Measurements from ENCODE around the gene MDFIC.
A peak's percentile ranks its signal among the peaks of the same experiment; 100 is the strongest.

The MDFIC gene

DNA sequence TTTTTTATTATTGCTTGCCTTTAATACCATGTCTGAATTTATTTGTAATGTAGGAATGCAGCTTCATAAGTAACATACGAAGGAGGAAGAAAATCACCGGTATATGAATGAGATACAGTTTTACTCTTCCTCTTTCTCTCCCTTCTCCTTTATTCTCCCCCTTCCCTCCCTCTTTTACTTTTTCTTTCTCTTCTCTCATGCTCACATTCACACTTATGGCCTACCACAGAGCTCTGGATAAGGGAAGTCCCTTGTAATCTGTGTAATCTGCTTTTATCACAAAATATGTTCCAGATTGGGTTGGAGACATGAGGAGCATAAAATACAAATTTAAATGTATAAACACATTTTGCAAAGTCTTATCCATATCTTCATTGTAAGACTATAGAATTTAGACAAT lies 59.4 kb downstream of the MDFIC start:
- ATAC-seq (no peak), DNase-seq (no peak)
- H3K27me3 Mint-ChIP-seq = no peaks in the 10 kb centered on the region
- H3K4me1 Mint-ChIP-seq = peaks cover 20% of the 10 kb centered on the region
- H3K9me3 Mint-ChIP-seq = no peaks in the 10 kb centered on the region
- H3K36me3 Mint-ChIP-seq (ENCODE audit: low read depth) = peaks cover 43% of the 10 kb centered on the region
- H3K27ac Mint-ChIP-seq = no peak overlapping the region
- H3K4me3 Mint-ChIP-seq = no peak overlapping the region

DNA sequence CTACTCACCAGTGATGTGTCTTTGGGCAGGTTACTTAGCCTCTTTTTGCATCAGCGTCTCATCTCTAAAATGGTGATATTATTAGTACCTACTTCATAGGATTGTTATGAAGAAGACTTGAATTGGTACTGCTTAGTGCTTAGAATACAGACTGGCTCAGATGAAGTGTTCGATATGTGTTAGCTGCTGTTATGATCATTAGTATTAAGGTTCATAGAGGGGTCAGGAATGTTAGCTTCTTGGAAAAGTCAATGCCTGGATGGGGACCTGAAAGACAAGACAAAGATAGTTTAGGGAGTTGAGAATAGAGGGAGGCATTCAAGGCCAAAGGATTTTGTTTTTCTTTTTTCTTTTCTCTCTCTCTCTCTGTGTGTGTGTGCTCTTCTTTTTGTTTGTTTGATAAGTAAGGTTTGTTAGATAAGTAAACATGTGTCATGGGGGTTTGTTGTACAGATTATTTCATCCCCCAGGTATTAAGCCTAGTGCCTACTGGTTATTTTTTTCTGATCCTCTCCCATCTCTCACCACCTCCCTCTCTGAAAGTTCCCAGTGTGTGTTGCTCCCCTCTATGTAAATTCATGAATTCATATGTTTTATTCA lies 63.3 kb downstream of the MDFIC start:
- H3K27ac Mint-ChIP-seq = no peak overlapping the region
- no peak overlapping the region for H3K4me3 Mint-ChIP-seq
- DNase-seq (no peak), ATAC-seq (no peak)
- no peaks in the 10 kb centered on the region for H3K27me3 Mint-ChIP-seq
- H3K4me1 Mint-ChIP-seq = peaks cover 16% of the 10 kb centered on the region
- H3K36me3 Mint-ChIP-seq (ENCODE audit: low read depth) = peaks cover 47% of the 10 kb centered on the region
- no peaks in the 10 kb centered on the region for H3K9me3 Mint-ChIP-seq

DNA sequence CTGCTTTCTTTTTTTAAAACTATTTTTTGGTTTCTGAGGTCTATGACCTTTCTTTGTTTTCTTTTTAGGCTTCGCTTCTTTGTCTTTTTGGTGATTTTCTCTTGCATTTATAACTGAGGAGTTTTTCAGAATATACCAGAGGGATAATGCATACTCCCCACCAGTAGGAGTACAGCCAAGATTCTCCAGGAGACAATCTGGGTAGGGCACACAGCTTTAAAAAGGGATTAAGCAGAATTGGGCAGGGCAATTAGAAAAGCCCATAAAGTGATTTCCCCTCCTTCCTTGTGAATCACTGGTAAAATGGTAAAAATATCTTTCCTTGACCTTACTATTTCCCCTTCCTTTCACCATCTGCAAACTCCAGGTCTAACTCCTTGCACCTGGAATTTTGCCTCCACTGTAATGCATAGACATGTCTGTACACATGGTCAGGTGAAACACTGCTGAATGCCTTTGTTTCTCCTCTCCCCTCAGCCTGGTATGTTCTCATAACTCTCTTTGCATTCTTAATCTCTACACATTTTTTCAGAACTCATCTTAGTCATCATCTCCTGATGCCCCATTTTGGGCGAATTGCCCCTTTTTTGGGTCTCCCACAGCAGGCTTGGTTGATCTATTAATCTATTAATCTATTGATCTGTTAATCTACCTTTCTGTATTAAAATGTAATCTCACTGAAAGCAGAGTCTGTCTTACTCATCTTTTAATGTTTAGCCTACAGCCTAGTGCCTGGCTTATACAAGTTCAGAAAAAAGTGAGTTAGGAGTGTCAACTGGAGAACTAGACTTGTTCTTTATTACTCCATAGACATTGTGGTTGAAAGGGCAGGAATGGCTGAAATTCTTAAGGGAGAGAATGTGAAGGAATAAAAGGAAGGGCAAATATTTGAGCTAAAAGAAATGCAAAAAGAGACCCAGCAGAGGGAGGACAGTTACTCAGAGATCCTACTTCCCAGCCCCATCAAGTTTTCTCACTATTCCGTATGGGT lies 64.6 kb downstream of the MDFIC start:
- DNase-seq (no peak), ATAC-seq (no peak)
- H3K27ac Mint-ChIP-seq = peak overlapping the region; percentile 29
- peaks cover 45% of the 10 kb centered on the region for H3K36me3 Mint-ChIP-seq (ENCODE audit: low read depth)
- H3K4me1 Mint-ChIP-seq = peaks cover 12% of the 10 kb centered on the region
- no peaks in the 10 kb centered on the region for H3K27me3 Mint-ChIP-seq
- H3K9me3 Mint-ChIP-seq = no peaks in the 10 kb centered on the region
- no peak overlapping the region for H3K4me3 Mint-ChIP-seq

DNA sequence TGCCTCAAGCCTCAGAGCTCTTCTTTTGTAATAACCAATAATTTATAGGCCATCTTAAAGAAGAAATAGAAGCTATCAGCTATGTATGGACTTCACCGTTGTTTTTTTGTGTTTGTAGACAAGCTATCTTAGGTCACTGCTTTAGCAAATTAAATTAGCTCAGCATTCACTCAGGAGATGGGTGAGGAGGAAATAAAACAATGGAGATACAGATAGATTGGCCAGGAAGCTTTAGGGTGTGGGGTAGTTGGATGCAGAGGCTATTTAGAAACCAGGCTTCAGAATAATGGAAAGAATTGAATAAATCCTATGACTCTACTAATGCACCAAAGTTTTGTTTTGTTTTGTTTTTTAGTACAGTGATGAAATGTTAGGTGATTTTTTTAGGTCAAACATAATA lies 66.1 kb downstream of the MDFIC start:
- Mint-ChIP-seq H3K27me3 (no peaks in the 10 kb centered on the region), H3K9me3 (no peaks in the 10 kb centered on the region), H3K36me3 (ENCODE audit: low read depth) (peaks cover 37% of the 10 kb centered on the region), H3K27ac (no peak overlapping the region), H3K4me3 (no peak overlapping the region), H3K4me1 (peaks cover 12% of the 10 kb centered on the region)
- ATAC-seq (no peak), DNase-seq (no peak)

DNA sequence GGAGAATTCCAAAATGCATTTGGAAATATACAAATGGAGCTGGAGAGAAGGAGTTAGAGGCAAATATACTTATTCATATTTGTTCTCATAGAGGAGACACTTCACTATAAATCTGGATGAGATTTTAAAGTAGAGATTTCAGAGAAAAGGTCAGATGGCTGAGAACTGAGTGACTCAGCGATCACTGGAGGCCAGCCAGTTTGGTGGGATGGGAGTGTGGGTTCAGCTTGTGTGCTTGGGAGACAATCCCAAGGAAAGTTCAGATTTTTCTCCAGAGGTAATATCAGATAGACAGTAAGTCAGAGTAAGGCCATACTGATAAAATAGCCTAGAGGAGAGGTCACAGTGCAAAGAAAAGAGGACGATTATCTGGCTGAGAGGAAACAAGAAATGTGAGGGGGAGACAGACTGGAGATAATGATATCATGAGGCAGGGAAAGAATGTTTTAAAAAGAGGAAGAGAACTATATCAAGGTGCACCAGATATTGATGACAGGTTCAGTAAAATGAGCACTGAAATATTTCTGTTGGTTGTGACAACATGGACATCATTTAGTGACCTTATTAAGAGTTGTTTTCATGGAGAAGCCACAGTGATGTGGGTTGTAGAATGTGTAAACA lies 67.0 kb downstream of the MDFIC start:
- DNase-seq = no peak
- H3K4me1 Mint-ChIP-seq = peaks cover 18% of the 10 kb centered on the region
- H3K27me3 Mint-ChIP-seq = no peaks in the 10 kb centered on the region
- no peak overlapping the region for H3K4me3 Mint-ChIP-seq
- ATAC-seq = no peak
- H3K36me3 Mint-ChIP-seq (ENCODE audit: low read depth) = peaks cover 41% of the 10 kb centered on the region
- no peak overlapping the region for H3K27ac Mint-ChIP-seq
- H3K9me3 Mint-ChIP-seq = no peaks in the 10 kb centered on the region

DNA sequence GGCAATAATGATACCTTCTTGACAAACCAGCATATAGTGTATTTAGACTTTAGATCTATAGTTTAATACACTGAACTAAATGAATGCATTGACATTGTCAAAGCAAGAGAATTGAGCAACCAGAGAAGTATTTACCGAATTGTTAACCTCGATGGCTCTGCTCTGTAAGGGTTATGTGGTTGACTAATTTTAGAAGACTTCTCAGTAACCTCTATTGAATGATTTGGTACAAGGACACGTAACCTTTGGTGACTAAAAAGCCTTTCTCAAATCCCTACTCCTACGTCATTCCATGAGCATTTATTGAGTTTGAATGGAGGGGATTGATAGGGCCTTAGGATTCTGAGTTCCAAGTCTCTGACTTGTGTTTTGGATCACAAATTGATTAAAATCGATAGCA lies 67.6 kb downstream of the MDFIC start:
- no peak for ATAC-seq
- H3K36me3 Mint-ChIP-seq (ENCODE audit: low read depth) = peaks cover 39% of the 10 kb centered on the region
- H3K4me3 Mint-ChIP-seq = no peak overlapping the region

DNA sequence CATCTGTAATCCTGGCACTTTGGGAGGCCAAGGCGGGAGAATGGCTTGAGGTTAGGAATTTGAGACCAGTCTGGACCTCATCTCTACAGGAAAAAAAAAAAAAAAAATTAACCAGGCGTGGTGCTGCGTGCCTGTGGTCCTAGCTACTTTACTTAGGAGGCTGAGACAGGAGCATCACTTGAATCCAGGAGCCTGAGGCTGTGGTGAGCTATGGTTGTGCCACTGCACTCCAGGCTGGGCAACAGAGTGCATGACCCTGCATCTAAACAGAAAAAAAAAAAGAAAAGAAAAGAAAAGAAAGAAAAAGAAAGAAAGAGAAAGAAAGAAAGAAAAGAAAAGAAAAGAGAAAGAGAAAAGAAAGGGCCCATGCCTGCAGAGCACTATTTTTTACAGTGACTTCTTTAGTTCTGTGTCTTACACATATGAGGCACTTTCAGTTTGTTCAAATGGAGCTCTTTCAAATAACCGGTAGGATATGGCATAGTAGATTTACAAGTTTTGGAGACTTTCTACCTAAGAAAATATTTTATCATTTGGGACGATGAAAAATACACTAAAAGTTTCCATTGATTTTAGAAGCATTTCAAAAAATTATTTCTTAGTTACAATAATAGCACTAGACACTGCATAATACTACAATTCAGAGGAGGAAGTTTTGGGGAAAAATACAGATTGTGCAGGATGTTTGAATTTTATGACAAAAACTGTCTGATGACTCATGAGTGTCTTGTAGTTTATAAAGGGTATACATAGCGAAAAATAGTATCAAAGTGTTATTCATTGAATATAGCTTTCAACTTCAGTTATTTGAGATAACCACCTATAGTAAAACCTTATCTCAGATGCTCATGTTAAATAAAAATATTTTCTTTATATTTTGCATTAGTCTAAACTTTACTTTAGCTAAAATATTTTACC lies 75.9 kb downstream of the MDFIC start:
- H3K27me3 Mint-ChIP-seq = no peaks in the 10 kb centered on the region
- ATAC-seq = no peak
- no peak overlapping the region for H3K4me3 Mint-ChIP-seq
- H3K27ac Mint-ChIP-seq = peak overlapping the region; percentile 32
- no peak for DNase-seq
- peaks cover 48% of the 10 kb centered on the region for H3K36me3 Mint-ChIP-seq (ENCODE audit: low read depth)
- H3K4me1 Mint-ChIP-seq = peaks cover 38% of the 10 kb centered on the region
- H3K9me3 Mint-ChIP-seq = no peaks in the 10 kb centered on the region

More for the DNA sequence above, 67.6 kb downstream of the MDFIC start:
- Mint-ChIP-seq H3K27ac (no peak overlapping the region), H3K9me3 (no peaks in the 10 kb centered on the region), H3K27me3 (no peaks in the 10 kb centered on the region), H3K4me1 (peaks cover 20% of the 10 kb centered on the region)
- no peak for DNase-seq

DNA sequence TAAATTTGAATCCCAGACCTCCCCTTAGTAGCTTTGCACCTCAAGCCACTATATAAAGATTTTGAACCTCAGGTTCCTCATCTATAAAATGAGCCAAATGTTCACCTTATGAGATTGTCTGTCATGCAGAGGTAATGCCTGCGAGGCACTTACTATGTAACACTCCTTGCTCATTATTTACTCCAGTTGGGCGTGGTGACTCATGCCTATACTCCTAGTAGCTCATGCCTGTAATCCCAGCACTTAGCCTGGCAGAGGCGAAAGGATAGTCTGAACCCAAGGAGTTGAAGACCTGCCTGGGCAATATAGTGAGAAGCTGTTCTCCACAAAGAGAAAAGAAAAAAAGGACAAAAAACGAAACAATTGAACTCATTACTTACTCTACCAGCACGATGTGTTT lies 82.2 kb downstream of the MDFIC start:
- peaks cover 18% of the 10 kb centered on the region for H3K36me3 Mint-ChIP-seq (ENCODE audit: low read depth)
- DNase-seq = no peak
- H3K4me1 Mint-ChIP-seq = peaks cover 40% of the 10 kb centered on the region
- H3K4me3 Mint-ChIP-seq = no peak overlapping the region
- no peak for ATAC-seq
- no peaks in the 10 kb centered on the region for H3K27me3 Mint-ChIP-seq
- no peaks in the 10 kb centered on the region for H3K9me3 Mint-ChIP-seq
- H3K27ac Mint-ChIP-seq = no peak overlapping the region

DNA sequence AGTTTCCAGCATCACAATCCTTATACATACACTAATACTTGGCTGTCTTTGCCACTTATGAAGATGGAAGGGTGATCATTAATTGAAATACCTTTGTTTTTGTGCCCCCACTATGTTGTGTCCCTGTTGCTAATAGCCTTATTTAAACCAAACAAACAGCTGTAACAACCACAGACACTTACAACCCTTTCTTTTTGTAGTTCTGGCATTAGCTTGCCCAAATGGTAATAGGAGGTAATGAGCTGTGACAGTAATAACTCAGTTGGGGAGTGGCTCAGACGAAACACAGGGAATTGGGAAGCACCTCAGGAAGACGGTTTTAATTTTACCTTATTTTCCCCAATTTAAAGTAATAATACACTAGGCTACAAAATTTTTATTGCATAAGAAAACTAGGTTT lies 83.4 kb downstream of the MDFIC start:
- Mint-ChIP-seq H3K4me3 (no peak overlapping the region), H3K36me3 (ENCODE audit: low read depth) (peaks cover 18% of the 10 kb centered on the region), H3K4me1 (peaks cover 49% of the 10 kb centered on the region)

DNA sequence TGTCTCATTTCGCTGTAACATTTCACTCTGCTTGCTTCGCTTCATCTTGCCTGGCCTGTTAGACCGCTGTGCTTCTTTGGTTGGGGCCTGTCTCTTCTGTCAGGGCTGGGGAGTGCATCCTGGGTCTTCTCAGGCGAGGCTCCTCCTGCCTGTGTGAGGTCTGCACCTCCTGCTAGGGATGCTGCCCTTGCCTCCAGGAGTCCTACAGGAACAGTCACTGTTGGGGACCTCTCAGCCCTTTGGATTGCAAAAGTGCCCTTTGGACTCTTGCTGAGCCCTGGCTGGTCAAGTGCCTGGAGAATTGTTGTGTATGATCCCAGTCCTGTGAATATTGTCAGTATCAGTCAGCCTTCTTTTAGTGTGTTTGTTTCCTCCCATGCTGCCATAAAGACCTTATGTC lies 84.1 kb downstream of the MDFIC start:
- H3K4me1 Mint-ChIP-seq = peaks cover 49% of the 10 kb centered on the region
- H3K27me3 Mint-ChIP-seq = no peaks in the 10 kb centered on the region
- no peak for DNase-seq
- ATAC-seq = peak; percentile 24
- no peaks in the 10 kb centered on the region for H3K9me3 Mint-ChIP-seq
- H3K27ac Mint-ChIP-seq = no peak overlapping the region
- no peak overlapping the region for H3K4me3 Mint-ChIP-seq
- H3K36me3 Mint-ChIP-seq (ENCODE audit: low read depth) = peaks cover 18% of the 10 kb centered on the region

More for the DNA sequence above, 83.4 kb downstream of the MDFIC start:
- no peaks in the 10 kb centered on the region for H3K9me3 Mint-ChIP-seq
- no peaks in the 10 kb centered on the region for H3K27me3 Mint-ChIP-seq
- DNase-seq (no peak), ATAC-seq (no peak)
- no peak overlapping the region for H3K27ac Mint-ChIP-seq

DNA sequence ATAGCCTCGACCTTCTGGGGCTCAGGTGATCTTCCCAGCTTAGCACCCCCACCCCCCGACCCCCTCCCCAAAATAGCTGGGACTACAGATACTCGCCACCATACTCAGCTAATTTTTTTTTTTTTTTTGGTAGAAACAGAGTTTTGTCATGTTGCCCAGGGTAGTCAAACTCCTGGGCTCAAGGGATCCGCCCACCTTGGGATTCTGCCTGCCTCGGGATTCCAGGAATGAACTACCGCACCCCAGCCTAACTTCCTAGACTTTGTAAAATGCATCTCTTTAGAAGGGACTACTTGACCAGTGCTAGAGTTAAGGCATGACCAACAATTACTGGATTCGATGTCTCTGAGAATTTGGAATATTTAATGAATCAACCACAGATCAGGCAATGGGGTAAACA lies 85.9 kb downstream of the MDFIC start:
- ATAC-seq (no peak), DNase-seq (no peak)
- Mint-ChIP-seq H3K4me1 (peaks cover 54% of the 10 kb centered on the region), H3K4me3 (no peak overlapping the region), H3K27ac (peak overlapping the region; percentile 57), H3K27me3 (no peaks in the 10 kb centered on the region), H3K36me3 (ENCODE audit: low read depth) (peaks cover 26% of the 10 kb centered on the region), H3K9me3 (peaks cover 6% of the 10 kb centered on the region)

DNA sequence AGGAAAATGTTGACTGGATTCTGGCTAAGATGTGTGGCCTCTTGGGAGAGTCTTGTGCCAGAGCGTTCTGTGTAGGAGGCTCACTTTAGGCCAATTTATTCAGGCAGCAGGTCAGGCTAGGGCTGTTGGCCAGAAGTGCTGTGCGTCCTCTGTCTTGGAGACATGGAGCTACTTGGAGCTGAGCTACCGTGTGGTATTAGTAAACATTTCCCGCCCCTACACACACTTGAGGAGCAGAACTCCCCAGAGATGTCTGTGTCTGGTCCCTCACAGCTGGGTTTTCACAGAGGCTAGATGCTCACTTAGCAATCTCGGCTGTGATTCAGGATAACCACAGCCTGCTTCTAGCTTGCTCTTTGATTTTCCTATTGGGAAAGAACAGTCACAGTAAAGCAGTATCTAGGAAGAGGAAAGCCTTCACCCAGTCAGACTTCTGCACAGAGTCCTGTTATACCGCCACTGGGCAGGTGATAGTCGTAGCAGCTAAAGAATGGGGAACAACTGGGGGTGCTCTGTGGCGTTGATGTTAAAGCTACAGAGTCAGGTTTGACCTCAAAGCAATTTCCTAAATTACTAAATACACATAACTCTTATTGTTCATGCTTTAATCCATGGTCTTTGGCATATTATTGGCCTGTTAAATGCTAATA lies 86.7 kb downstream of the MDFIC start:
- Mint-ChIP-seq H3K4me3 (peak overlapping the region; percentile 30), H3K36me3 (ENCODE audit: low read depth) (peaks cover 22% of the 10 kb centered on the region), H3K27ac (peak overlapping the region; percentile 57), H3K4me1 (peaks cover 56% of the 10 kb centered on the region), H3K9me3 (peaks cover 6% of the 10 kb centered on the region), H3K27me3 (no peaks in the 10 kb centered on the region)
- DNase-seq (no peak), ATAC-seq (peak; percentile 53)

DNA sequence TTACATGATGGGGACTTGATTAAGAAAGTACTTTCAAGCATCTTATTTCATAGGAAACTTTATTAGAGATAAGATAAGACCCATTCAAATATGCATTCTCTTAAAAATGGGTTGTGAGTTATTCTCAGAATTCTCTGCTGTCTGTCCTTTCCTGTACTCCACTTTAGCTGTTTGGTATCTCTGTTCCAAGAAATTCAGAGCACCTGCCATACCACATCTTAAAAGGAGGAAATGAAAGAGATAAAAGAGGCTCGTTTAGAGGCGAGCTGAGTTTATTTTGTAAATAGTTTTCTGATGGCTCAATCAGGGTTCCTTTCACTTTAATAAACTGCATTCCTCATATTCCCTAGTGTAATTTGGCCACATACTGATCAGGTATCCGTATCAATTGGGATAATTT lies 87.2 kb downstream of the MDFIC start:
- ATAC-seq = peak; percentile 25
- peaks cover 62% of the 10 kb centered on the region for H3K4me1 Mint-ChIP-seq
- H3K9me3 Mint-ChIP-seq = peaks cover 6% of the 10 kb centered on the region
- peaks cover 25% of the 10 kb centered on the region for H3K36me3 Mint-ChIP-seq (ENCODE audit: low read depth)
- H3K27me3 Mint-ChIP-seq = no peaks in the 10 kb centered on the region
- DNase-seq = no peak
- peak overlapping the region; percentile 55 for H3K27ac Mint-ChIP-seq
- H3K4me3 Mint-ChIP-seq = peak overlapping the region; percentile 30
